SK-N-SH (cell line): ENCODE measurements around the gene S100Z.

ENCODE experiments used
- CTCF ChIP-seq: fragments of 200-600 bp; sonication (generic); IDR thresholded peaks from 2 replicates; pipeline ENCODE4 v1.6.1; 2017; ENCODE audit warnings: antibody characterized with exemption, mild to moderate bottlenecking, moderate library complexity
- GABPA ChIP-seq: IDR thresholded peaks from 2 replicates; pipeline ENCODE4 v1.4.0; 2012; ENCODE audit warnings: low read depth, mild to moderate bottlenecking
- POLR2AphosphoS5 ChIP-seq: IDR thresholded peaks from 2 replicates; pipeline ENCODE4 v1.6.1; 2012; ENCODE audit warnings: low read depth, low read length
- USF2 ChIP-seq: fragments of 150-350 bp; IDR thresholded peaks from 2 replicates; pipeline ENCODE4 v1.6.1; 2017; ENCODE audit warnings: antibody characterized with exemption, low read length, low read depth, borderline replicate concordance

- TF ChIP-seq POLR2AphosphoS5 = no peak
- no peak for TF ChIP-seq GABPA
- no peak for TF ChIP-seq USF2
- no peak for TF ChIP-seq CTCF
These were observed 29.3 kb upstream of the S100Z start for GRCh38 chr5:76820526-76820890.
